Measurements from ENCODE around the gene SLC2A4RG. TPM values are rescaled to one million over a fixed set of nuclear protein-coding genes. Genes with fewer than 3 reads are reported as not detected.

SLC2A4RG gene
- total RNA-seq, 1 donor from 2014 or later, result 64.1 TPM

DNA sequence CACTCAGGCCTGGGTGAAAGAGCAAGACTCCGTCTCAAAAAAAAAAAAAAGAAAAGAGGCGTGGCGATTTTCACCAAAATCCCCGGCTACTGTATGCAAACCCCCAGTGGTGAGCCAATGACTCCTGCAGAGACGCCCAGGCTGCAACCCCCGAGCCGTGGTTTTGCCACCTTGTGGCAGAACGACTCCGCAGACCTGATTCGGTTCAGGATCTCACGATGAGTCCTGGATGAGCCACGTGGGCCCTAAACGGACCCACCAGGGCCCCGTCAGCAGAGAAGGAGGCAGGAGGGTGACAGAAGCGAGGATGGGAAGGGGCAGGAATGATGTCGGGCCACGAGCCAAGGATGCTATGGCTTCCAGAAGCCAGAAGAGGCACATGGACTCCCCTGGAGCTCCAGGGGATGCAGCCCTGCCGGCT, 42.5 kb downstream of the SLC2A4RG start:
- Histone ChIP-seq H3K27ac (no peak overlapping the region), H3K4me3 (no peak overlapping the region), H3K27me3 (no peaks in the 10 kb centered on the region), H3K36me3 (no peaks in the 10 kb centered on the region), H3K9me3 (no peaks in the 10 kb centered on the region), H3K4me1 (no peaks in the 10 kb centered on the region)
- TF ChIP-seq, protein P1, sequence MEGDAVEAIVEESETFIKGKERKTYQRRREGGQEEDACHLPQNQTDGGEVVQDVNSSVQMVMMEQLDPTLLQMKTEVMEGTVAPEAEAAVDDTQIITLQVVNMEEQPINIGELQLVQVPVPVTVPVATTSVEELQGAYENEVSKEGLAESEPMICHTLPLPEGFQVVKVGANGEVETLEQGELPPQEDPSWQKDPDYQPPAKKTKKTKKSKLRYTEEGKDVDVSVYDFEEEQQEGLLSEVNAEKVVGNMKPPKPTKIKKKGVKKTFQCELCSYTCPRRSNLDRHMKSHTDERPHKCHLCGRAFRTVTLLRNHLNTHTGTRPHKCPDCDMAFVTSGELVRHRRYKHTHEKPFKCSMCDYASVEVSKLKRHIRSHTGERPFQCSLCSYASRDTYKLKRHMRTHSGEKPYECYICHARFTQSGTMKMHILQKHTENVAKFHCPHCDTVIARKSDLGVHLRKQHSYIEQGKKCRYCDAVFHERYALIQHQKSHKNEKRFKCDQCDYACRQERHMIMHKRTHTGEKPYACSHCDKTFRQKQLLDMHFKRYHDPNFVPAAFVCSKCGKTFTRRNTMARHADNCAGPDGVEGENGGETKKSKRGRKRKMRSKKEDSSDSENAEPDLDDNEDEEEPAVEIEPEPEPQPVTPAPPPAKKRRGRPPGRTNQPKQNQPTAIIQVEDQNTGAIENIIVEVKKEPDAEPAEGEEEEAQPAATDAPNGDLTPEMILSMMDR (IDR thresholded peaks at IDR 0.05), result no peak
- no peak for DNase-seq
- no peak for ATAC-seq
- intact Hi-C loops (cut with DNase I), result loop anchor here (5.0 kb wide), 1 partner anchor 80 kb away; the partner anchor contains the start of gene ABHD16B

DNA sequence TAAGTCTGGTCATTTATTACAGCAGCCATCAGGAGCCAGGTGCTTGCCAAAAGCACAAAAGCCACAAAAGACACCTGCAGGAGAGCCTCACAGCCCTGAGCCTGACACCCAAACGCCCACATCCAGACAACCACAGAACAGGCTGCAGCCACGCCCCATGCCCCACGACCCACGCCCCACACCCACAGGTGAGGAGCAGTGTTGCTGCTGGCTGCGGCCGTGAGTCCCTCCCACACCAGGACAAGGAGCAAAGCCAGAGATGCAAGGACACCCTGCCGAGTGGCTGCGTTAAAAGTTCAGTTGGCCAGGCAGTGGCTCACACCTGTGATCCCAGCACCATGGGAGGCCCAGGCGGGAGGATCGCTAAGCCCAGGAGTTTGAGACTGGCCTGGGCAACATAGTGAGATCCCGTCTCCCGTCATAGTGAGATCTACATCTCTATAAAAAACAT, 43.0 kb downstream of the SLC2A4RG start:
- ATAC-seq, result no peak
- H3K36me3 ChIP-seq, result no peaks in the 10 kb centered on the region
- intact Hi-C loops (cut with DNase I), result loop anchor here (5.0 kb wide), 1 partner anchor 80 kb away; the partner anchor contains the start of gene ABHD16B
- H3K27ac ChIP-seq, result no peak overlapping the region
- H3K9me3 ChIP-seq, result no peaks in the 10 kb centered on the region
- TF ChIP-seq, protein P1 (IDR thresholded peaks at IDR 0.05), result no peak
- no peaks in the 10 kb centered on the region for H3K27me3 ChIP-seq
- no peak for DNase-seq
- no peaks in the 10 kb centered on the region for H3K4me1 ChIP-seq
- no peak overlapping the region for H3K4me3 ChIP-seq

- H3K36me3 ChIP-seq, result peaks cover 2% of the 10 kb centered on the region
Observed at GRCh38 chr20:63783970-63784369, 44.4 kb downstream of the SLC2A4RG start.

GRCh38 chr20:63785691-63786131, 46.1 kb downstream of the SLC2A4RG start:
- DNase-seq, result no peak
- peaks cover 17% of the 10 kb centered on the region for H3K36me3 ChIP-seq
- no peak overlapping the region for H3K4me3 ChIP-seq
- H3K27me3 ChIP-seq, result no peaks in the 10 kb centered on the region
- intact Hi-C loops (cut with DNase I), result no loop called here
- H3K4me1 ChIP-seq, result no peaks in the 10 kb centered on the region
- ATAC-seq, result no peak
- TF ChIP-seq, protein P1 (IDR thresholded peaks at IDR 0.05), result no peak
- H3K27ac ChIP-seq, result no peak overlapping the region
- H3K9me3 ChIP-seq, result no peaks in the 10 kb centered on the region

More at GRCh38 chr20:63783970-63784369, 44.4 kb downstream of the SLC2A4RG start:
- Histone ChIP-seq H3K9me3 (no peaks in the 10 kb centered on the region), H3K27me3 (no peaks in the 10 kb centered on the region), H3K4me3 (no peak overlapping the region), H3K4me1 (no peaks in the 10 kb centered on the region), H3K27ac (no peak overlapping the region)
- DNase-seq, result no peak
- intact Hi-C loops (cut with DNase I), result loop anchor here (5.0 kb wide), 1 partner anchor 78 kb away; the partner anchor contains the start of gene ABHD16B
- TF ChIP-seq, protein P1 (IDR thresholded peaks at IDR 0.05), result no peak
- ATAC-seq, result no peak

GRCh38 chr20:63787302-63787701, 47.7 kb downstream of the SLC2A4RG start:
- TF ChIP-seq, protein P1 (IDR thresholded peaks at IDR 0.05), result no peak
- no peaks in the 10 kb centered on the region for H3K4me1 ChIP-seq
- H3K4me3 ChIP-seq, result no peak overlapping the region
- intact Hi-C loops (cut with DNase I), result no loop called here
- H3K27me3 ChIP-seq, result no peaks in the 10 kb centered on the region
- no peak for ATAC-seq
- no peak for DNase-seq
- H3K27ac ChIP-seq, result no peak overlapping the region
- H3K36me3 ChIP-seq, result peaks cover 17% of the 10 kb centered on the region
- H3K9me3 ChIP-seq, result no peaks in the 10 kb centered on the region

DNA sequence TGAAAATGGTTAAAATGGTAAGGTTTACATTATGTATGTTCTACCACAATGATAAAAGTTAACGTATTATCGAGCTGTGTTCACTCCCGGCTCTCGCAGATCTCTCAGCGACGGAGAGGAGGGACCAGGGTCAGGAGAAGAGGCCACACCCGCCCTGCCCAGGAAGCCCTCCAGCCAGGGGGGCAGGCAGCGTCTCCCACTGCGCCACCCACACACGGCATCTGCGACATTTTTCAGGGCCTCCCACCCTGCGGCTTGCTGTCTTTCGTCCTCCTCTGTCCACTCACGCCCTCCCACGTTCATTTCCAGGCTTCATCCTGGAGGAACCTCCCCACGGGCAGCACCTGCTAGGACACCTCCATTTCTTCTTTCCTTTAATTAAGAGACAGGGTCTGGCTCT, 48.2 kb downstream of the SLC2A4RG start:
- intact Hi-C loops (cut with DNase I), result no loop called here
- TF ChIP-seq, protein P1 (IDR thresholded peaks at IDR 0.05), result no peak
- no peaks in the 10 kb centered on the region for H3K27me3 ChIP-seq
- H3K27ac ChIP-seq, result no peak overlapping the region
- no peak for DNase-seq
- no peak for ATAC-seq
- no peaks in the 10 kb centered on the region for H3K4me1 ChIP-seq
- H3K36me3 ChIP-seq, result peaks cover 17% of the 10 kb centered on the region
- H3K9me3 ChIP-seq, result no peaks in the 10 kb centered on the region
- no peak overlapping the region for H3K4me3 ChIP-seq

All from upper lobe of right lung (tissue), 1 donor.